ENCODE results near the gene DSCAM. TPM values are rescaled to one million over a fixed set of nuclear protein-coding genes. Genes with fewer than 3 reads are reported as not detected.

Gene DSCAM
- total RNA-seq, 1 experiment from 2014 or later, result not detected

- no peak for DNase-seq (ENCODE audit: low spot score)
Observed at GRCh38 chr21:40667967-40668366, 179.0 kb downstream of the DSCAM start.

- no peak for DNase-seq (ENCODE audit: low spot score)
Observed at GRCh38 chr21:40662889-40663288, 184.1 kb downstream of the DSCAM start.

GRCh38 chr21:40660461-40660860, 186.5 kb downstream of the DSCAM start:
- no peak for DNase-seq (ENCODE audit: low spot score)

GRCh38 chr21:40658311-40658710, 188.6 kb downstream of the DSCAM start:
- DNase-seq (ENCODE audit: low spot score), result no peak

GRCh38 chr21:40652436-40652835, 194.5 kb downstream of the DSCAM start:
- DNase-seq (ENCODE audit: low spot score), result no peak

GRCh38 chr21:40647706-40648105, 199.3 kb downstream of the DSCAM start:
- DNase-seq (ENCODE audit: low spot score), result no peak

GRCh38 chr21:40646651-40647050, 200.3 kb downstream of the DSCAM start:
- DNase-seq (ENCODE audit: low spot score), result no peak

- no peak for DNase-seq (ENCODE audit: low spot score)
Observed at GRCh38 chr21:40641042-40641441, 205.9 kb downstream of the DSCAM start.

GRCh38 chr21:40640266-40640789, 206.6 kb downstream of the DSCAM start:
- DNase-seq (ENCODE audit: low spot score), result no peak

- no peak for DNase-seq (ENCODE audit: low spot score)
Observed at GRCh38 chr21:40639616-40640194, 207.3 kb downstream of the DSCAM start.

- no peak for DNase-seq (ENCODE audit: low spot score)
Observed at GRCh38 chr21:40638466-40639251, 208.3 kb downstream of the DSCAM start.

- DNase-seq (ENCODE audit: low spot score), result no peak
Observed at GRCh38 chr21:40636026-40636425, 210.9 kb downstream of the DSCAM start.

- no peak for DNase-seq (ENCODE audit: low spot score)
Observed at GRCh38 chr21:40635391-40635790, 211.6 kb downstream of the DSCAM start.

GRCh38 chr21:40634141-40634540, 212.8 kb downstream of the DSCAM start:
- no peak for DNase-seq (ENCODE audit: low spot score)

GRCh38 chr21:40633048-40633447, 213.9 kb downstream of the DSCAM start:
- DNase-seq (ENCODE audit: low spot score), result no peak

- DNase-seq (ENCODE audit: low spot score), result no peak
Observed at GRCh38 chr21:40631211-40631610, 215.7 kb downstream of the DSCAM start.

- DNase-seq (ENCODE audit: low spot score), result no peak
Observed at GRCh38 chr21:40625991-40626390, 221.0 kb downstream of the DSCAM start.

- no peak for DNase-seq (ENCODE audit: low spot score)
Observed at GRCh38 chr21:40623528-40623927, 223.4 kb downstream of the DSCAM start.

- DNase-seq (ENCODE audit: low spot score), result no peak
Observed at GRCh38 chr21:40622531-40622930, 224.4 kb downstream of the DSCAM start.

- DNase-seq (ENCODE audit: low spot score), result no peak
Observed at GRCh38 chr21:40620386-40621145, 226.4 kb downstream of the DSCAM start.

GRCh38 chr21:40618191-40618973, 228.6 kb downstream of the DSCAM start:
- no peak for DNase-seq (ENCODE audit: low spot score)

GRCh38 chr21:40616377-40616704, 230.6 kb downstream of the DSCAM start:
- no peak for DNase-seq (ENCODE audit: low spot score)

All from A172 (cell line).